ENCODE measurements around the gene CCK. TPM values are rescaled to one million over a fixed set of nuclear protein-coding genes. Genes with fewer than 3 reads are reported as not detected.

Gene CCK
- polyA plus RNA-seq, 2 of the 4 experiments (the other 2 are of a cell fraction), result 0.16 to 0.36 TPM

DNA sequence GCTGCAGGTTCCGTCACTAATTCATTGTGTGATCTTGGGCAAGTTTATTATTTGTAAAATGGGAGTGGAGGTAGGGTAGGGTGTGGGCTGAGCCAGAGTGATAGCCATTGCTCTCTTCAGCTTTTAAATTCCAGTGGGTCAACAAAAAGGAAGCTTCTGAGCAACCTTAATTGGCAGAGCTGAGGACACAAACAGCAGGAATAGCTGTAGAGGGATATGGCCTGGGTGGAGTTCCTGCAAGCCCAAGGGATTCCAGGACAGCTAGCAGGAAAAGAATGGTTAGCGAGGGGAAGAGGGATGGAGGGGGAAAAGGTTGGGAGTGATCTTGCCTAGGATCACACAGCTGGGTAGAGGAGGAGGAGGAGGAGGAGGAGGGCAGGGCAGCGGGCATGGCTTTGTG is 11.4 kb downstream of the CCK start:
- ChIA-PET CTCF (interaction anchor here (1.4 kb wide), 1 partner anchor 180 kb away, joined by 3 read pairs; no protein-coding TSS in a partner anchor), POLR2A (no interaction called here)
- Histone ChIP-seq H3K4me2 (no peak overlapping the region), H3K9me3 (no peaks in the 10 kb centered on the region), H3K4me3 (no peak overlapping the region), H3K27ac (peak overlapping the region in 1 of 2 experiments; percentile 28; a peak in 2 of 6 replicates), H3K4me1 (peaks cover 18% of the 10 kb centered on the region)
- TF ChIP-seq, protein P1, sequence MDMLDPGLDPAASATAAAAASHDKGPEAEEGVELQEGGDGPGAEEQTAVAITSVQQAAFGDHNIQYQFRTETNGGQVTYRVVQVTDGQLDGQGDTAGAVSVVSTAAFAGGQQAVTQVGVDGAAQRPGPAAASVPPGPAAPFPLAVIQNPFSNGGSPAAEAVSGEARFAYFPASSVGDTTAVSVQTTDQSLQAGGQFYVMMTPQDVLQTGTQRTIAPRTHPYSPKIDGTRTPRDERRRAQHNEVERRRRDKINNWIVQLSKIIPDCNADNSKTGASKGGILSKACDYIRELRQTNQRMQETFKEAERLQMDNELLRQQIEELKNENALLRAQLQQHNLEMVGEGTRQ (IDR thresholded peaks at IDR 0.05), result no peak
- TF ChIP-seq POLR2A (IDR thresholded peaks at IDR 0.05; ENCODE audit: low read length) (no peak), CHD4 (IDR thresholded peaks at IDR 0.05; ENCODE audit: borderline replicate concordance) (no peak), CBX2 (IDR thresholded peaks at IDR 0.05; ENCODE audit: borderline replicate concordance, low read depth) (no peak), HDAC2 (IDR thresholded peaks at IDR 0.05) (no peak)
- DNase-seq (ENCODE audit: low read depth in 1 of 2, low spot score in 1 of 2) (no peak), ATAC-seq (no peak), FAIRE-seq (no peak)
- WGBS (ENCODE audit: missing lambda C conversion rate), result 90% methylated on average over 3 of the region's 3 CpGs

DNA sequence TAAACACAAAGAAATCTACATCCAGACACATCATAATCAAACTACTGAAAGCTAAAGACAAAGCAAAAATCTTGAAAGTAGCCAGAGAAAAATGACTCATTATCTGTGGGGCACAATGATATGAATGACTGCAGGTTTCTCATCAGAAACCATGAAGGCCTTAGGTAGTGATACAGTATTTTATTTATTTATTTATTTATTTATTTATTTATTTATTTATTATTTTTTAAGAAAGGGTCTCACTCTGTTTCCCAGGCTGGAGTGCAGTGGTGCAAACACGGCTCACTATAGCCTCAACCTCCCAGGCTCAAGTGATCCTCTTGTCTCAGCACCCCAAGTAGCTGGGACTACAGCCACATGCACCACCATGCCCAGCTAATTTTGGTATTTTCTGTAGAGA is 15.2 kb downstream of the CCK start:
- no peak overlapping the region for H3K4me2 ChIP-seq
- no peak for DNase-seq (ENCODE audit: low read depth in 1 of 2, low spot score in 1 of 2)
- POLR2A ChIA-PET, result no interaction called here
- no peak for ATAC-seq
- H3K4me1 ChIP-seq, result peaks cover 8% of the 10 kb centered on the region
- TF ChIP-seq ZFP36 (IDR thresholded peaks at IDR 0.05; ENCODE audit: borderline replicate concordance, partially characterized antibody), result no peak
- no peak for TF ChIP-seq RAD21 (conservative IDR thresholded peaks at IDR 0.05 in 1 of 2, IDR thresholded peaks at IDR 0.05 in 1 of 2)
- TF ChIP-seq JUN (IDR thresholded peaks at IDR 0.05), result no peak
- TF ChIP-seq, protein P2, sequence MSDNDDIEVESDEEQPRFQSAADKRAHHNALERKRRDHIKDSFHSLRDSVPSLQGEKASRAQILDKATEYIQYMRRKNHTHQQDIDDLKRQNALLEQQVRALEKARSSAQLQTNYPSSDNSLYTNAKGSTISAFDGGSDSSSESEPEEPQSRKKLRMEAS (IDR thresholded peaks at IDR 0.05), result no peak
- no peak for TF ChIP-seq MAFK (IDR thresholded peaks at IDR 0.05; ENCODE audit: partially characterized antibody)
- TF ChIP-seq, protein P3, sequence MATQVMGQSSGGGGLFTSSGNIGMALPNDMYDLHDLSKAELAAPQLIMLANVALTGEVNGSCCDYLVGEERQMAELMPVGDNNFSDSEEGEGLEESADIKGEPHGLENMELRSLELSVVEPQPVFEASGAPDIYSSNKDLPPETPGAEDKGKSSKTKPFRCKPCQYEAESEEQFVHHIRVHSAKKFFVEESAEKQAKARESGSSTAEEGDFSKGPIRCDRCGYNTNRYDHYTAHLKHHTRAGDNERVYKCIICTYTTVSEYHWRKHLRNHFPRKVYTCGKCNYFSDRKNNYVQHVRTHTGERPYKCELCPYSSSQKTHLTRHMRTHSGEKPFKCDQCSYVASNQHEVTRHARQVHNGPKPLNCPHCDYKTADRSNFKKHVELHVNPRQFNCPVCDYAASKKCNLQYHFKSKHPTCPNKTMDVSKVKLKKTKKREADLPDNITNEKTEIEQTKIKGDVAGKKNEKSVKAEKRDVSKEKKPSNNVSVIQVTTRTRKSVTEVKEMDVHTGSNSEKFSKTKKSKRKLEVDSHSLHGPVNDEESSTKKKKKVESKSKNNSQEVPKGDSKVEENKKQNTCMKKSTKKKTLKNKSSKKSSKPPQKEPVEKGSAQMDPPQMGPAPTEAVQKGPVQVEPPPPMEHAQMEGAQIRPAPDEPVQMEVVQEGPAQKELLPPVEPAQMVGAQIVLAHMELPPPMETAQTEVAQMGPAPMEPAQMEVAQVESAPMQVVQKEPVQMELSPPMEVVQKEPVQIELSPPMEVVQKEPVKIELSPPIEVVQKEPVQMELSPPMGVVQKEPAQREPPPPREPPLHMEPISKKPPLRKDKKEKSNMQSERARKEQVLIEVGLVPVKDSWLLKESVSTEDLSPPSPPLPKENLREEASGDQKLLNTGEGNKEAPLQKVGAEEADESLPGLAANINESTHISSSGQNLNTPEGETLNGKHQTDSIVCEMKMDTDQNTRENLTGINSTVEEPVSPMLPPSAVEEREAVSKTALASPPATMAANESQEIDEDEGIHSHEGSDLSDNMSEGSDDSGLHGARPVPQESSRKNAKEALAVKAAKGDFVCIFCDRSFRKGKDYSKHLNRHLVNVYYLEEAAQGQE (IDR thresholded peaks at IDR 0.05), result no peak
- TF ChIP-seq BHLHE40 (IDR thresholded peaks at IDR 0.05; ENCODE audit: low read depth, low read length), result no peak
- TF ChIP-seq KDM5A (IDR thresholded peaks at IDR 0.05), result no peak
- TF ChIP-seq EHF (CRISPR knock-in tag; IDR thresholded peaks at IDR 0.05), result no peak
- WGBS (ENCODE audit: missing lambda C conversion rate), result 56% methylated on average over 1 of the region's 1 CpG
- H3K9me3 ChIP-seq, result no peaks in the 10 kb centered on the region
- H3K27ac ChIP-seq, result no peak overlapping the region
- CTCF ChIA-PET, result interaction anchor here (1.0 to 7.0 kb wide), 2 partner anchors 192 to 287 kb away, joined by 3 to 63 read pairs; no protein-coding TSS in a partner anchor
- H3K4me3 ChIP-seq, result no peak overlapping the region
- no peak for FAIRE-seq

DNA sequence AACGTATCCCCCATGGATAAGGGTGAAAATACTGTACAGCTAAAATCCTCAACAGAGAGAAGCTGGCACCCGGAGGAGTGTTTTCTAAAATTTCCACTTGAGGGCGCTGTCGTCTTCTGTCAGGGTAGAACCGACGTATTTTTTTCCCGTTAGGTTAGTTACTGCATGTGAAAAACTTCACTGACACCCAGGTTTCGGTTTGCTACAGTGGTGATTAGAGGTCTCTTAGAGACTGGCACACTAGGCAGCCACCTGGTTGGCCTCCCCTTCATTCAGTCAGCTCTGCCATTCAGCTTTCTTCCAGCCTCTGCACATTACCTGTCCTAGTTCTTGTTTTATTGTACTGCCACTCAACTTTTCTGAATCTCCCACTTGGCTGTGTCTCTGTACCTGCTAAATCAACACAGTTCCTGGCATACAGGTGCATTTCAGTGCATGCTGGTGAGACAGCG is 18.4 kb downstream of the CCK start:
- FAIRE-seq, result no peak
- peak; percentile 59 to 76; a peak in 5 of 6 replicates for ATAC-seq
- peak overlapping the region; percentile 32; the same call in 1 of the 3 replicates for H3K4me2 ChIP-seq
- CTCF ChIA-PET, result interaction anchor here (0.6 to 7.0 kb wide), 43 partner anchors 9 to 584 kb away, joined by 3 to 63 read pairs (median 3); partner anchors contain the start of gene VIPR1
- no peaks in the 10 kb centered on the region for H3K9me3 ChIP-seq
- POLR2A ChIA-PET, result no interaction called here
- H3K4me1 ChIP-seq, result no peaks in the 10 kb centered on the region
- no peak overlapping the region for H3K27ac ChIP-seq
- peak; percentile 18 to 25 for DNase-seq (ENCODE audit: low read depth in 1 of 2, low spot score in 1 of 2)
- H3K4me3 ChIP-seq, result no peak overlapping the region
- WGBS (ENCODE audit: missing lambda C conversion rate), result 9% methylated on average over 9 of the region's 9 CpGs
- TF ChIP-seq, protein P4, sequence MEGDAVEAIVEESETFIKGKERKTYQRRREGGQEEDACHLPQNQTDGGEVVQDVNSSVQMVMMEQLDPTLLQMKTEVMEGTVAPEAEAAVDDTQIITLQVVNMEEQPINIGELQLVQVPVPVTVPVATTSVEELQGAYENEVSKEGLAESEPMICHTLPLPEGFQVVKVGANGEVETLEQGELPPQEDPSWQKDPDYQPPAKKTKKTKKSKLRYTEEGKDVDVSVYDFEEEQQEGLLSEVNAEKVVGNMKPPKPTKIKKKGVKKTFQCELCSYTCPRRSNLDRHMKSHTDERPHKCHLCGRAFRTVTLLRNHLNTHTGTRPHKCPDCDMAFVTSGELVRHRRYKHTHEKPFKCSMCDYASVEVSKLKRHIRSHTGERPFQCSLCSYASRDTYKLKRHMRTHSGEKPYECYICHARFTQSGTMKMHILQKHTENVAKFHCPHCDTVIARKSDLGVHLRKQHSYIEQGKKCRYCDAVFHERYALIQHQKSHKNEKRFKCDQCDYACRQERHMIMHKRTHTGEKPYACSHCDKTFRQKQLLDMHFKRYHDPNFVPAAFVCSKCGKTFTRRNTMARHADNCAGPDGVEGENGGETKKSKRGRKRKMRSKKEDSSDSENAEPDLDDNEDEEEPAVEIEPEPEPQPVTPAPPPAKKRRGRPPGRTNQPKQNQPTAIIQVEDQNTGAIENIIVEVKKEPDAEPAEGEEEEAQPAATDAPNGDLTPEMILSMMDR (IDR thresholded peaks at IDR 0.05), result peak; percentile 64
- no peak for TF ChIP-seq KDM5A (IDR thresholded peaks at IDR 0.05)
- no peak for TF ChIP-seq NPAS2 (CRISPR knock-in tag; IDR thresholded peaks at IDR 0.05; ENCODE audit: borderline replicate concordance)
- TF ChIP-seq HEYL (CRISPR knock-in tag; IDR thresholded peaks at IDR 0.05), result no peak
- TF ChIP-seq, protein P5, sequence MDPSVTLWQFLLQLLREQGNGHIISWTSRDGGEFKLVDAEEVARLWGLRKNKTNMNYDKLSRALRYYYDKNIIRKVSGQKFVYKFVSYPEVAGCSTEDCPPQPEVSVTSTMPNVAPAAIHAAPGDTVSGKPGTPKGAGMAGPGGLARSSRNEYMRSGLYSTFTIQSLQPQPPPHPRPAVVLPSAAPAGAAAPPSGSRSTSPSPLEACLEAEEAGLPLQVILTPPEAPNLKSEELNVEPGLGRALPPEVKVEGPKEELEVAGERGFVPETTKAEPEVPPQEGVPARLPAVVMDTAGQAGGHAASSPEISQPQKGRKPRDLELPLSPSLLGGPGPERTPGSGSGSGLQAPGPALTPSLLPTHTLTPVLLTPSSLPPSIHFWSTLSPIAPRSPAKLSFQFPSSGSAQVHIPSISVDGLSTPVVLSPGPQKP (IDR thresholded peaks at IDR 0.05; ENCODE audit: low read depth, low read length), result no peak
- no peak for TF ChIP-seq ESRRA (IDR thresholded peaks at IDR 0.05; ENCODE audit: borderline replicate concordance, low read length)
- no peak for TF ChIP-seq BHLHE40 (IDR thresholded peaks at IDR 0.05; ENCODE audit: low read depth, low read length)
- no peak for TF ChIP-seq HOXB13 (CRISPR knock-in tag; IDR thresholded peaks at IDR 0.05; ENCODE audit: low read depth)
- TF ChIP-seq POLR2A (IDR thresholded peaks at IDR 0.05; ENCODE audit: low read length), result no peak
- no peak for TF ChIP-seq FOSB (CRISPR knock-in tag; IDR thresholded peaks at IDR 0.05)
- TF ChIP-seq TP53 (CRISPR knock-in tag; IDR thresholded peaks at IDR 0.05), result no peak
- peak; percentile 60 for TF ChIP-seq SMC3 (IDR thresholded peaks at IDR 0.05)
- TF ChIP-seq, protein P6, sequence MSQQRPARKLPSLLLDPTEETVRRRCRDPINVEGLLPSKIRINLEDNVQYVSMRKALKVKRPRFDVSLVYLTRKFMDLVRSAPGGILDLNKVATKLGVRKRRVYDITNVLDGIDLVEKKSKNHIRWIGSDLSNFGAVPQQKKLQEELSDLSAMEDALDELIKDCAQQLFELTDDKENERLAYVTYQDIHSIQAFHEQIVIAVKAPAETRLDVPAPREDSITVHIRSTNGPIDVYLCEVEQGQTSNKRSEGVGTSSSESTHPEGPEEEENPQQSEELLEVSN (IDR thresholded peaks at IDR 0.05; ENCODE audit: borderline replicate concordance, low read depth), result no peak
- no peak for TF ChIP-seq MYC (IDR thresholded peaks at IDR 0.05; ENCODE audit: borderline replicate concordance, low read length)
- no peak for TF ChIP-seq CHD2 (IDR thresholded peaks at IDR 0.05; ENCODE audit: low read length, partially characterized antibody)
- no peak for TF ChIP-seq EHF (CRISPR knock-in tag; IDR thresholded peaks at IDR 0.05)

Measured in A549 (cell line).